ENCODE data around the gene VAPA.

VAPA gene

GRCh38 chr18:9985641-9986040, 71.8 kb downstream of the VAPA start:
- no peak for DNase-seq

DNA sequence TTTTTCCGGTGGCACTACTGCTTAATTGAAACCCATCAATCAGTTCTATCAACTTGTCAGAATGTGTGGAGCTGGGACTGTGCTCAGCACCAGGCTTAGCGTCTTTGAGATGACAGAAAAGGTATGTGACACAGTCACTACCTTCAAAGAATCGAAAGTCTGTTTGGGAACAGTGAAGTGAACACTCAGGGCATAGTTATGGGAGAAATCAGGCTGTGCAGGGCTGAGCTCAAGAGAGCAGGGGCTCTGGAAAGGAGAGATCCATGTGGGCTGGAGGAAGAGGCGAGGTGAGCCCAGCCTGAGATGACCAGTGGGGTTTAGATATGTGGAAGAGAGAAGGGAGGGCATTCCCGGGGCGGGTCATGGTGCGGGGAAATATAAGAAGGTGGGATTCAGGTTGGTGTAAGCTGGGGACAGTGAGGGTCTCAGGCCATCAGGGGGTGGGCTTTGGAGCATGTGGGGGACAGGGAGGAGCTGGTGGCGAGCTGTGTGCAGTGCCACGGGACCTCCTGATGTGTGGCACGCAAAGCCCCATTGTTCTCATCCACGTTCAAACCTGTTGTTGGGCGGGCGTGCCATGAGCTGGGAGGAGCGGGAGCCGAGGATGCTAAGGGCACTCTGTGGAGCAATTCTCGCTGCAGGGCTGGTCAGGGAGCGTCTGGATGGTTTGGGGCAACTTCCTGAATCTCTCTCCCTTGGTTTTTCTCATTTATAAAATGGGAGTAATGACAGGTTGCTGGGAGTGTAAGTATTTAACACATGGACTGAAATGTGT, 72.5 kb downstream of the VAPA start:
- DNase-seq: no peak

DNA sequence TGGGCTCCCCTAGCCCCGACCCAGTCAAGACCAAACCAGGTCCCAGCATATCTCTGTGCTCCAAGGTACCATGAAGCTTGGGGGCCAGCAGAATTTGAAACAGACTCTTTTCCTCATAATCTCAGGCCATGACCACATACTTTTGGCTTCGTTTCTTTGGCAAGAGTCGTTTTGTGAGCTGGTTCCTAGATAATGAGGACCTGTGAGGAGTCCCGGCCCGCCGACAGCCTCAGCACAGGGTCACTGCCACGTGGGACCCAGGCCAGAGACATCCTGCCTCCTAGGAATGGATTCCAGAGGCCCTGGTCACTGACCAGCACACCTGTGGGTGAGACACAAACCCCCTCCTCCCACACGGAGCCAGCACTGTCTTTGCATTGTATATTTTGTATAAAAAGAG, 73.5 kb downstream of the VAPA start:
- no peak for DNase-seq

DNA sequence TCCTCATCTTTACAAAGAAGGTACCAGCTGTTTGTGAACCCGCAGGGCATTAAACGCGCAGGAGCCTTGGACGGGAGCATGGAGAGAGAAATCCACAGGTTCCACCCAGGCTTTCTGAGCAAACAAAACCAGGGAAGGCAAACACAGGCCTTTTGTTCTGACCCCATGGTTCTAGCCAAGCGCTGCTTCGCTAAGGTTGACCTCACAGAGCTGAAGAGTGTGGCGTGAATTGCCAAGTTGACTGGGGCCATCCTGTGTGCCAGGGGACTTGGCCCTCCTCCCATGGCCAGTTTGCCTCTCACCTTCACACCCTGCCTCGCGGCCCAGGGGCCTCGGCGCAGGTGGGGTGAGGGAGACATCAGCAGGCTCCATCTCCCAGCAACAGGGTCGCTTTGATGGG, 74.1 kb downstream of the VAPA start:
- peak; percentile 93 for DNase-seq

DNA sequence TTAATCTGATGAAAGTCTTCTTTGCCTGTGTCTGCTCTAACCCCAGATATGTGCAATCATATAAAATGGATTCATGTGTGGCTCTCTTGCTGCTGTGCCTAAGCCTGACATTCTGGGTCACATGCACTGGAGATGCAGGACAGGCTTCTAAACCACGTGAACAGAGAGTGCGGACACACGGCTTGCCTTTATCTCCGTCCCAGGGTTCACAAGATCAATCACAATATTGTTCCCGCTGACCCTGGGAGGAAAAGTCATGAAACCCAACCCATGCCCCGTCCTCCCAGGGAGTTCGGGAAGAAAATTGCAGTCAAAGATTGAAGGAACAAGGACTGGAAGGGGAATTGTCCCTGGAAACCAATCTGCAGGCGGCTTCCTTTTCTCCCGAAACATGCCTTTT, 74.8 kb downstream of the VAPA start:
- DNase-seq: no peak

GRCh38 chr18:9989481-9989880, 75.7 kb downstream of the VAPA start:
- DNase-seq: no peak

GRCh38 chr18:9991011-9992000, 77.5 kb downstream of the VAPA start:
- DNase-seq: no peak

DNA sequence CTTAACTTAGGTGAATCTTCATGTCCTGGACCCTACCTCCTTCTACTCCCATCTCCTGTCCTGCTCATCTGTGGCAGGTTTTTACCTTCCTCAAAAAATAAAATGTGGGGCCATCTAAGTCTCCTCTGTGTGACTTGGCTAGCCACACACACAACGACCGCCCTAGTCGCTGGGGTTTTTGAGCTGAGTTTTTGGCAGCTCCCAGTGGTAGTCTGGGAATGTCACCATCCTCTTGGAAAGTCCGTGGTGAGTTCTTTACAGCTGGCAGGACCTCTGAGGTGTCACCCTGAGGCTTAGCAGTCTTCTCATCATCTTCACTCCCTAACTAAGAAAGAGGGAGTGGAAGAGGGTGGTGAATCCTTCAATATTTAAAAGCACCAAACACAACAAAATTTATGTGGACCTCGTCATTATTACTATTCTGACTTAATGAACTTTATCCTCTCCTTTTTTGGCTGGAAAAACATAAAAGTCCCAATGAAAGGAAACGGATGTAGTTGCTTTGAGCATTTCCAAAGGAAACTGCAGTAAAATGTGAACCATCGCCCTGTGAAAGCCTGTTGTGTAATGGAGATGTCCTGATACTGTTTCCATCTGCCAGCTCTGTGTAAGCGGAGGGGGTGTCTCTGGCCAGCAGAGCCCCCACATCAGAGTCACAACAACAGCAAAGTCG, 78.6 kb downstream of the VAPA start:
- no peak for DNase-seq

DNA sequence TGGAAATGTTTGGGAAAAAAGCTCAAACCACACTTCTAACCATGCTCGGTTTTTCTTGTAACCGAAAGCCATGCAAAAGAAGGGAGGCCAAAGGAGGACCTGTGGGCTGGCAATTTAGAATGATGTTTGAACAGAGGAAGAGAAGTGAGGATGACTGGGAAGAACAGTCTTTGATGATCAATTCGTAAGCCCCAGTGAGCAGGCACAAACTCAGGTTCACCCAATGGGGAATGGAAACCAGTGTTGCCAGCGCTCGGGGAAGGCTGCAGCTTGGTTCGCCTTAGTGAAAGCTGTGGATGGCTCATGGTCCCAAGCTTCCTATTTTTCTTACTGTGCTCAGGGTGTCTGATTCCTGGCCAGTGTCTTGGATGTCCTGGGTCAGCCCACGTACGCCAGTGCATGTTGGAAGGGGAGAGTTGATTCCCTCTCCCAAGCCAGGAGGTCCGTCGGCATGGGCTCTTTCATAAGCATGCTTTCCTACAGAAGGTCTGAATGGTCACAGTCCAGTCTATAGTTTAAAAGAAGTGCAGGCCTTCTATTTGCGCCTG, 79.2 kb downstream of the VAPA start:
- DNase-seq: no peak

- no peak for DNase-seq
Measured at GRCh38 chr18:9993521-9994025, 79.8 kb downstream of the VAPA start.

GRCh38 chr18:9994026-9994570, 80.3 kb downstream of the VAPA start:
- DNase-seq: no peak

DNA sequence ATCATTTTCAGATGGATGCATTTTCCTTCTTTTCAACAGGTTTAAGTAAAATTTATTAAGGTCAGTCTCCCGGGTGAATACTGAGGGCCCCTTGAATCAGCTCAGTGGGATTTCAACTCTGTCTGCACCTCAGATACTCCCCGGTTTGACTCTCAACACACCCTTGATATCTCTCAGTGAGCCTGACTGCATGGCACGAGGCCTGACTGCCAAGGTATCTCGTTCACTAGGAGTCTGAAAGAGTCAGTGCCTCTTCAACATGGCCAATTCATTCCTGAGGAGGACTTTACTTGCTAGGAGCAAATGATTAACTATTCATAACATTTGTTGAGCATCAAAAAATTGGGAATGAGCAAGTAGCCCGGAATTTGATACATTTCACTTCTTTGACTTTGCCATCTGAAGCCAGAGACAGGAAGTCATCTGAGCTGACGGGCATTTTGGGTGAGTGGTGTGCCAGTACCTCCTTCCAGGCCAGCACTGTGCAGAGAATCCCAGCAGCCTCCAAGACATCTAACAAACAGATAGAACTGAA, 81.0 kb downstream of the VAPA start:
- DNase-seq: no peak

DNA sequence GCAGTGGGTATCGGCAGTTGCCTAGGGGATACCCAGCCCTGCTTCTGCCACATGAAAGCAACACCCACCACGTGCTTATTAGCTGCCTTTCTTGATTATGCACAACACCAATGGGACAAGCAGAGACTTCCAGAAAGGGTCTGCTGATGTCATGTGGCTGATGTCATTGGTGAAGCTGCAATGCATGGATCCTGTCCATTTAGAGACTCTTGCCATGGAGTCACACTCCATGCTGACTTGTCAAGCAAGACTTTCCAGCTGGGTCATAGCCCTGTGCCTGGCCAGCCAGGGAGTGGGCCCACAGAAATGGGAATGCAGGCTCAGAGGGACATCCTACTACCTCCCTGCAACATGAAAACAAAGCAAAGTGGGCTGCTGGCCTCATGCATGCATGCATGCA, 81.8 kb downstream of the VAPA start:
- no peak for DNase-seq

DNA sequence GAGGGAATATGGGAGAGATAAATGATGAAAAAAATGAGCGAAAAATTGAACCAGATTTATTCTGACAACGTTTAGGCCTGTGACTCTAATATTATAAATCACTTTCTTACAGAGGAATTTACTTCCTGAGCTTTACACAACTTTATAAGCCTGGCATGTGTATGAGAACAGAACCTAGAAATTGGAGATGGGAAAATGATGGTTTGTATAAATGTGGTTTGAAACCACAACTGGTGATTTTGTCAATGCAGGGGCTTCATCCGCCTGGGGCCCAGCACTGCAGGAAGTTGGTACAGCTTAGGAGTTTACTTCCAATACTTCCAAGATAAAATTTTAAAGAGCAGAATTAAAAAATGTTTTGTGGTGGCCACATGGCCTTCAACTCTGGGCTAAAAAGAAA, 82.3 kb downstream of the VAPA start:
- no peak for DNase-seq

DNA sequence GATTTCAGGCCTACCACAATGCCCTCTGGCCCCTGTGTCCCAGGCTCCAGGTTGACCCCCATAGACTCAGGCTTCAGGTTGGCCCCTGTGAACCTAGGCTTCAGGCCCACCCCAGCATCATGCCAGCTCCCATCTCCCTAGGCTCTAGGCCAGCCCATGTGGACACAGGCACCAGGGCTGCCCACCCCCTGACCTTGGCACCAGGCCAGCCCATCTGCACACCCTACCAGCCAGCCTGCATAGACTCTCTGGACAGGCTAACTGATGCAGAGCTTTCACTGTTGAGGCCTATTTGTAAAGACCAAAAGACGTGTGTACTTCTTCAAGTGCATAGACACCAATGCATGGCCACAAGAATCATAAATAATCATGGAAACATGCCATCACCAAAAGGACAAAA, 83.9 kb downstream of the VAPA start:
- DNase-seq: no peak

DNA sequence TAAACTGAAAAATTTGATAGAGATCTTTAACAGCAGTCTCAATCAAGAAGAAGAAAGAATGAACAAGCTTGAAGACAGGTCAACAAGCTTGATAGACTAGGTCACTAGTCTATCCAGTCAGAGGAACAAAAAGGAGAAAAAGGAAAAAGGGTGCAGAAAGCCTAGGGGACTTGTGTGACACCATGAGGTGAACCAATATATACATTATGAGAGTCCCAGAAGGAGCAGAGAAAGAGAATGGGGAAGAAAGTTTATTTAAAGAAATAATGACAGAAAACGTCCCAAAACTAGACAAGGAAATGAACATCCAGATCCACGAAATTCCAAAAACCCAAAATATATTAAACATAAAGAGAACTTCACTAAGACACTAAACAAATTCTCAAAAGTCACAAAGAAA, 84.5 kb downstream of the VAPA start:
- DNase-seq: no peak

DNA sequence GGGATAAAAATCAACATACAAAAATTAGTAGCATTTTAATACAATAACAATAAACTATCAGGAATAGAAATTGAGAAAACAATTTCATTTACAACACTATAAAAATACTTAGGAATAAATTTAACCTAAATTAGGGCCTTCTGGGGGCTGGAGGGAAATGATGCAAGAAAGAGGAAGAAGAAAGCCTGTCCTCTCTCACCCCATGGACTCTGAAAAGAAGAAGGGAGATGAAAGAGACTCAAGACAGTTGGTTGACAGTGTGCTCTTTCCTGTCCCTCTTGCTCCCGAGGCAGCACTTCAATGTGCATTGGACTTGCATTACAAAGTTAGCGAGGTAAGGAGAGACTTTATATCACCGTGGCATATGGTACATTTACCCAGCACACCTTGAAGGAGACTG, 88.5 kb downstream of the VAPA start:
- no peak for DNase-seq

DNA sequence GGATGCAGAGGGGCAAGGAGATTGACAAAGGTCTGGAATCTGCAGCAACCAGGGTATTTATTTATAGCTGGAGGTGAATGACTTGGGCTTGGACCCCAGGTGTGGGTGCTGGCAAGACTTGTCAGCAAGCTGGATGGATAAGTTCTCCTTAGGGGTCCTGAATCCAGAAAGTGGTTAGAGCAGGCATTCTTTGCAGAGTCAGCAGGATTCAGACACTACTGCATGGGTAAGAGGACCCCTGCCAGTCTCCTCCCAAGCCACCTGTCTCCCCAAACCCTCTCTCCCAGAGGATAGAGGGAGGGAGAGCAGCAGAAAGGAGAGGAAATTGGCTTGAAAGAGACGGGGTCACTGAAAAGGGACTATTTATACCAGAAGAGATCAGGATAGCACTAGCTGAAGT, 89.5 kb downstream of the VAPA start:
- no peak for DNase-seq

DNA sequence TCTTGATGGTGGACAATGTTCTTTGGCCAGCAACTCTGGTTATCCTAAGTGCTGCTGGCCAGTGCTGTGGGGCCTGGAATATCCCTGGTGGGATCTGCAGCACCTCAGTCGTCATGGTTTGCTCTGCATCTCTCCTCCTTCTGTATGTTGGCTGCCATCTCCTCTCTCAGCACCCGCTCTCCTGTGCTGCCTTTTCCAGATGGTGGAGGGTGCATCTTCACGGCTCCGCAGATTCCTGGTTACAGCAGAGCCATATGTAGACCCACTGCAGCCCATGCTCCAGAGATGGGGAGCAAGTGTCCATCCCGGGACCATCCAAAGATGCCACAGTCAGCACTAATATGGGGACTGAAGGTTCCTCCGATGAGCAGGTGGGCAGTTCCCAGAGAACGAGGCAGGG, 90.0 kb downstream of the VAPA start:
- no peak for DNase-seq

- peak; percentile 65 for DNase-seq
Measured at GRCh38 chr18:10006311-10006893, 92.6 kb downstream of the VAPA start.

DNA sequence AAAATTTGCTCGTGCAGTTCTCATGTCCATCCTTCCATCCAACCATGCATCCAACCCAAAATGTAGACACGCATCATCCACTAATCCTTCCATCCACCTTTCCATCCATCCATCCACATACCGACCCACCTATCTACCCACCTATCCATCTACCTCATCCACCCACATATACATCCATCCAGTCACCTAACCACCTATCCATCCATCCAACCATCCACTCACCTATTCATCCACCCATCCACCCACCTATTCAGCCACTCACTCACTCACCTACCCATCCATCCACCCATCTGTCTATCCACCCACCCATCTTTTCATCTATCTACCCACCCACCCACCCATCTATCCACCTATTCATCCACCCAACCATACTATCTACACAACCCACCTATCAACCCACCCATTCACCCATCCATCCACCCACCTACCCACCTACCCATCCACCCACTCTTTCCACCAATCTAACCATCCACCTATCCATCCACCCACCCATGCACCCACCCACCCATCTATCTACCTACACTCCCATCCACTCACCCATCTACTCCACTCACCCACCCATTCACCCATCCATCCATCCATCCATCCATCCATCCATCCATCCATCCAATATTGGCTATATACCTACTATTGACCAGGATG, 94.3 kb downstream of the VAPA start:
- DNase-seq: no peak

Measured in COR-L47 (cell line).